Activated CD4-positive, alpha-beta T cell treated with anti-CD3 and anti-CD28 coated beads for 4 hours (primary cell): Measurements from ENCODE around the gene NEAT1.
"Not testable (repeated sequence)": the region's sequence is repeated elsewhere in the genome, so short reads cannot be mapped to it uniquely, and the experiment has no call there.

Experiments
- DNase-seq, 2 donors: peaks; one replicate each; pipeline ENCODE4 v3.0.0-alpha.2; 2020

Gene NEAT1

GRCh38 chr11:65435411-65435931 is 12.9 kb downstream of the NEAT1 start:
- DNase-seq, result no peak

DNA sequence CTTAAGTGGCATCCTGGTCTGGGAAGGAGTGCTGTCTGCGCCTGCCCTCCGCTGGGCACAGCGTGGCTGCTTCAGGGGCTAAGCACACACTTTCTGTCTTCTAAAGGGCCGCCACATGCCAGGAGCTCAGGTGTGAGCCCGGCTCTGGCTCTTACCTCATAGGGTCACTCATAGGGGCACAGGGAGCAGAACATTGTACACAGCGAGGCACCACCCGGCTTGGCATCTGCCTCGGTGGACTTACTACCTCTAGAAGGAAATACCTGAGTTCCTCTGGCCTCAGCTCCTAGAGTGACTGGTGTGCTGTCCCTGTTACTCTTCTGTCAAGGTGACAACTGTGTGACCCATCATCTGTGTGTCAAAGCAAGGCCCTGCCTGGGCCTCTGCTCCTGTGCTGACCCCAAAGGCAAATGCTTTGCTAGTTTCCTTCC is 13.4 kb downstream of the NEAT1 start:
- DNase-seq, result no peak

GRCh38 chr11:65436412-65437032 is 13.9 kb downstream of the NEAT1 start:
- no peak for DNase-seq

GRCh38 chr11:65437436-65438227 is 15.0 kb downstream of the NEAT1 start:
- DNase-seq, result no peak

DNA sequence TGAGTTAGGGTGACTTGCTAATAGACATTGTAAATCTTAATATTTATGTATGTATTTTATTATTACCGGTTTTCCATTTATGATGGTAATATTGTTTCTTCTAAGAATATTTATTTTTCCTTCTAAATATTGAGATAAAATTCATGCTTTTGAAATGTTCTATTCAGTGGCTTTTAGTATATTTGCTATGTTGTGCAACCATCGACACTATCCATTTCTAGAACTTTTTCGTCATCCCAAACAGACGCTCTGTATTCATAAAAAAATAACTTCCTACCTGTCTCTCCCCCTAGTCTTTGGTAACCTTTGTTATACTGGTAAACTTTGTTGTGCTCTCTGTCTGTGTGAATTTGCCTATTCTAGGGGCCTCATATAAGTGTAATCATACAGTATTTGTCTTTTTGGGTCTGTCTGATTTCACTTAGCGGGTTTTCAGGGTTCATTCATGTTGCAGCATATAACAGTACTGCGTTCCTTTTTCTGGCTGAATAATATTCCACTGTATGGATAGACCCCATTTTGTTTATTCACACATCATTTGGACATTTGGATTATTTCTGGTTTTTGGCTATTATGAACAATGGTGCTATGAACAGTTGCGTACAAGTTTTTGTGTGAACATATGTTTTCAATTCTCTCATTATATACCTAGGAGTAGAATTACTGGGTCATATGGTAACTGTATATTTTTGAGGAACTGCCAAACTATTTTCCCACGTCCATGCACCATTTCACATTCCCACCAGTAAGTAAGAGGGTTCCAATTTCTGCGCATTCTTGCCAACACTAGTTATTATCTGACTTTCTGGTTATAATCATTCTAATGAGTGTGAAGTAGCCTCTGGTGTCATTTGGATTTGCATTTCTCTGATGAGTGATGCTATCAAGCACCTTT is 15.9 kb downstream of the NEAT1 start:
- no peak for DNase-seq

GRCh38 chr11:65439331-65440181 is 17.0 kb downstream of the NEAT1 start:
- DNase-seq, result no peak

GRCh38 chr11:65440831-65441499 is 18.4 kb downstream of the NEAT1 start:
- no peak for DNase-seq

DNA sequence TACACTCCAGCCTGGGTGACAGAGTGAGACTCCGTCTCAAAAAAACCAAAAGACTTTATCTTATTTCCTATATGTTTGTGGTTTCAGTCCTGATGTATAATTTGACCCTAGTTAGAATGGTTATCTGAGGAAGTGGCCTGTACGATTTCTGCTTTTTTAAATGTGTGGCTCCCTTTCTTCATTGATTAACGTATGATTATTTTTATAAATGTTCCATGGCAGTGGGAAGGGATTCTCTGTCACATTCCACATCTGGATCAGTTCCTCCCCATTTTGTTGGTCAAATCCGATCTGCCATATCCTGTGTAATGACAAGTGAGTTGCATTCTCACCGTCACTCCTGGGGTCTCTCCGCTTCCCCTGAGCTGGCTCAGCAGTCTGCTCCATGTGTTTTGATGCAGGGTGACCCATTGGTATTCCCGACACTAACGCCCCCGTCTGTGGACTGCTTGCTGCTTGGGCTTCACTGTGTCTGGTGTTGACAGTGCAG is 20.3 kb downstream of the NEAT1 start:
- DNase-seq, result no peak

GRCh38 chr11:65444314-65445051 is 21.9 kb downstream of the NEAT1 start:
- DNase-seq, result no peak

DNA sequence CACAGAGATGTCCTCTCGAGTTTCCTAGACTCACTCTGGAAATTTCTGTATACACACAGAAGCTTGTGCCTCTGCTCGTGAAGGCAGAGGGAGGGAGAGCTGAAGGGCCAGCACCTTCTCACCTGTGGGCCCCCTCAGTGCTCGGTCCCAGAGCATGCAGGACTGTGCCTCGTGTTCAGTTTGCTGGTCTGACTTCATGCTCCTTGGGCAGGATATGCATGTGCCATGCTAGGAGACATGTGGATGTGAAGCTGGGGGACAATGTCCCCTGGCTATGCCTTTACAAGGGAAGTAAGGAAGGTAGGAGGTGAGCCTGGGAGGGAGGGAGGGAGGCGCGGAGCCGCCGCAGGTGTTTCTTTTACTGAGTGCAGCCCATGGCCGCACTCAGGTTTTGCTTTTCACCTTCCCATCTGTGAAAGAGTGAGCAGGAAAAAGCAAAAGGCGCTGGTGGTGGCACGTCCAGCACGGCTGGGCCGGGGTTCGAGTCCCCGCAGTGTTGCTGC is 22.6 kb downstream of the NEAT1 start:
- DNase-seq, result no peak

DNA sequence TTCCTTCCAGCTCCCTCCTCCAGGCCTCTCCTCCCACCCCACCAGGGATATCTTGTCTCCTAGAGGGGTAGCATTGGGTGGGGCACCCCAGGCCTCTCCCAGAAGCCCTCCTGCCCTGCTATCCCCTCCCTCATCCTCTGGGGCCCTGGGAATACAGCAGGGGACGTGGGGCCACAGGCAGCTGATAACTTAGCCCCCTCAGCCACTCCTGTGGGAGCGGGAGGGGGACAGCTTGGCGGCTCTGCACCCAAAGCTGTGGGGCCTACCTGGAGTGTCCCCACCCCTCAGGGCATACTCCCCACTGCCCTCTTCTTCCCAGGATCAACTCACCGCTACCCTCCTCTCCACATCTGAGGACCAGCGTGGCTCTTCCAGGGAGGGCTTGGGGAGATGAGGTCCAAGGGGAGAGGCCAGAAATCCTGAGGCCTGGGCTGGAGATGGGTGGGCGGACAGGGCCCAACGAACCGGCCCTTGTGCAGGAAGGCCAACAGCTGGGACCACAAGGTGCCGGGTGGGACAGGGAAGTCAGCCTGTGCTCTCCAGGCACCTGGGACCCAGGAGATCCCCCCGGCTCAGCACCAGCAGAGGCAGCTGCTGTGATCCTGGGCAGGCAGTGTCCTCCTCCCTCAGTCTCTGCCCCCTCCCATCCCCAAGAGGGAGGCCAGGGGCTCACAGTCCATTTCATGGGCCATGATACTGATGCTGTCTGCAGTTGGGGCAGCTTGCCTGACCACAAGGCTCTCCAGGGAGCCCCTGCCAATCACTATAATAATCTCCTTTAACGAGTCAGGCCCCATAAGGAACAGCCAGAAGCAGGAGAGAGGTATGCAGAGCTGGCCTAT is 23.2 kb downstream of the NEAT1 start:
- DNase-seq, result no peak

DNA sequence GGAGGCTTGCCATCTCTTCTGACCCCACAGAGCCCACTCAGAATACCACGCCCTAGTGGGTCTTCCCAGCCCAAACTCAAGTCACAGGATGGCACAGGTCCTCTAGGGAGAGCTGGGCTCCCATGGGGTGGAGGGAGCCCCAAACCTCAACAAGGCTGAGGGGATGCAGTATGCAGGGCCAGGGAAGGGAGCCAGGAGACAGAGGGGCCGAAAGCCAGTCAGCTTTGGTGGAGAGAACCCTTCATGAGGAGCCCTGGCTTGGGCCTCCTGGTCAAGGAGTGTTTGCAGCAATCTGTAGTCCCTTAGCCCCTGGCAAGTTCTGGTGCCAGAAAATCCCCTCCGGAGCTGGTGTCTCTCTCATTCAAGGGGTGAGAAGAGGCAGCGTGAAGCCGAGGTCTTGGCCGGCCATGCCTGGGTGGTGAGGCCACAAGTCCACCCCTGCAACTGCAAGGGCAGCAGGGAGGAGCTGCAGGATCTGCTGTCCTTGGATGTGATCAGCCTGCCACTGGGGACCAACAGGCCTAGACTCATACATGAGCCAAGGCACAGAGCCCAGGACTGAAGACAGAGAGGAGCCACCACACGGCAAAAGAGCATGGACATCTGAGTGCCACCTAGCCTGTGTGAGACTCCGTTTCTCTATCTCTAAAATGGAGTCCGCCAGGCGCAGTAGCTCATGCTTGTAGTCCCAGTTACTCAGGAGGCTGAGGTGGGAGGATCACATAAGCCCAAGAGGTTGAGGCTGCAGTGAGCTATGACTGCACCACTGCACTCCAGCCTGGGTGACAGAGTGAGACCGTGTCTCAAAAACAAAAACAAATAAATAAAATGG is 24.1 kb downstream of the NEAT1 start:
- DNase-seq, result no peak

GRCh38 chr11:65448074-65448417 is 25.4 kb downstream of the NEAT1 start:
- no peak for DNase-seq

DNA sequence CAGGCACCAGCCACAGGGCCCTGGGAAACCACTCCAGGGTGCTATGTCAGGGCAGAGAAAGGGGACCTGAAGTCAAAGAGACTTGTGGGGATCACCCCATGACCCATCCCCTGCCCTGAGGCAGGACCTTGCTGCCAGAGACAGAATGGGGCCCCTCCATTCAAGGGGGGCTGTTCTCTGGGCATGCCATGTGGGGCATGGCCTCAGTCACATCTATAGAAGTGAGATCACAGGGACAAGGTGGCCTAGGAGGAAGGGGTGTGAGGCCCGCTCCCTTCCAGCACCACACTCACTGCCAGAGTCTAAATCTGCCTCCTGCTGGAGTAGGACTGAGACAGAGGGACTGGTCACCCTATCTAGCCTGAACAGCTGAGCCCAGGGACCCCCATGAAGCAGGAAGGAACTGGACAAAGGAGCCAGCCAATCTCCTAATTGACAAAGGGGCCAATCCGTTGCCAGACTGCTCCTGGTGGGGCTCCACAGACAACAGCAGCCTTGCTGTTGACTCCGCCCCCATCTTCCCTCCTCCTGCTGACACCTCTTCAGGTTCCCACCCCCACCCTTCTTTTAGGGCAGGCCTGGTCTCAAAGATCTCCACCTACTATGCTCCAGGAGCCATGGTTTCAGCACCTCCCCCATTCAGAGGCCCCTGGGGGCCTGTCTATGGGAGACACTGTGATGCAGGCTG is 26.0 kb downstream of the NEAT1 start:
- DNase-seq, result no peak

DNA sequence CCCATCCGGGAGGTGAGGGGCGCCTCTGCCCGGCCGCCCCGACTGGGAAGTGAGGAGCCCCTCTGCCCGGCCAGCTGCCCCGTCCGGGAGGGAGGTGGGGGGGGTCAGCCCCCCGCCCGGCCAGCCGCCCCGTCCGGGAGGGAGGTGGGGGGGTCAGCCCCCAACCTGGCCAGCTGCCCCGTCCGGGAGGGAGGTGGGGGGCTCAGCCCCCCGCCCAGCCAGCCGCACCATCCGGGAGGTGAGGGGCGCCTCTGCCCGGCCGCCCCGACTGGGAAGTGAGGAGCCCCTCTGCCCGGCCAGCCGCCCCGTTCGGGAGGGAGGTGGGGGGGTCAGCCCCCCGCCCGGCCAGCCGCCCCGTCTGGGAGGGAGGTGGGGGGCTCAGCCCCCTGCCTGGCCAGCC is 28.7 kb downstream of the NEAT1 start:
- not testable (repeated sequence) for DNase-seq

DNA sequence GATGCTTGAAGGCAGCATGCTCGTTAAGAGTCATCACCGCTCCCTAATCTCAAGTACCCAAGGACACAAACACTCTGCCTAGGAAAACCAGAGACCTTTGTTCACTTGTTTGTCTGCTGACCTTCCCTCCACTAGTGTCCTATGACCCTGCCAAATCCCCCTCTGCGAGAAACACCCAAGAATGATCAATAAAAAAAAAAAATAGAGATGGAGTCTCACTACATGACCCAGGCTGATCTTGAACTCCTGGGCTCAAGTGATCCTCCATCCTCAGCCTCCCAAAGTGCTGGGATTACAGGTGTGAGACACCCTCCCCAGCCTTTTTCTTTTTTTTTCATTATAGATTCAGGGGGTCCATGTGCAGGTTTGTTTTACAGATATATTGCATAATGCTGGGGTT is 29.7 kb downstream of the NEAT1 start:
- not testable (repeated sequence) for DNase-seq

GRCh38 chr11:65452806-65453490 is 30.4 kb downstream of the NEAT1 start:
- DNase-seq, result no peak

GRCh38 chr11:65454311-65454695 is 31.7 kb downstream of the NEAT1 start:
- no peak for DNase-seq
